Measurements from ENCODE around the gene USP10. TPM values are rescaled to one million over a fixed set of nuclear protein-coding genes. Genes with fewer than 3 reads are reported as not detected.

USP10 gene
- total RNA-seq, 2 donors from 2014 or later: 148 to 149 TPM

GRCh38 chr16:84726669-84727467, 27.1 kb downstream of the USP10 start:
- no peak overlapping the region for H3K4me3 Mint-ChIP-seq
- H3K27ac ChIP-seq (ENCODE audit: low read depth, low read length): no peak overlapping the region
- no peaks in the 10 kb centered on the region for H3K27me3 ChIP-seq (ENCODE audit: control insufficient read depth, insufficient read depth, low read length, poor library complexity, severe bottlenecking)
- H3K9me3 ChIP-seq (ENCODE audit: control insufficient read depth, low read length): no peaks in the 10 kb centered on the region
- peaks cover 8% of the 10 kb centered on the region for H3K36me3 Mint-ChIP-seq (ENCODE audit: low read depth)
- peaks cover 62% of the 10 kb centered on the region for H3K4me1 Mint-ChIP-seq
- no peak for DNase-seq
- H3K9ac ChIP-seq (ENCODE audit: extremely low read depth, low read length, poor library complexity, severe bottlenecking): peak overlapping the region; percentile 17
- H3K36me3 ChIP-seq (ENCODE audit: control insufficient read depth, insufficient read depth, low read length): peaks cover 5% of the 10 kb centered on the region
- no peak for TF ChIP-seq CTCF (conservative IDR thresholded peaks at IDR 0.05)
- peak overlapping the region; percentile 6 for H3K4me3 ChIP-seq (ENCODE audit: low read length)
- H3K9me3 Mint-ChIP-seq: no peaks in the 10 kb centered on the region
- H3K27me3 Mint-ChIP-seq (ENCODE audit: insufficient read depth): no peaks in the 10 kb centered on the region
- peak overlapping the region; percentile 78 for H3K27ac Mint-ChIP-seq
- peaks cover 13% of the 10 kb centered on the region for H3K4me1 ChIP-seq (ENCODE audit: control insufficient read depth, insufficient read depth, low read length)
- 74 to 77% methylated on average over 7 to 14 of the region's 14 CpGs for WGBS, 2 experiments (ENCODE audit: insufficient coverage in 1 of 2, insufficient read length in 1 of 2)

GRCh38 chr16:84728853-84729424, 29.1 kb downstream of the USP10 start:
- Mint-ChIP-seq H3K27ac (peak overlapping the region; percentile 94), H3K4me1 (peaks cover 54% of the 10 kb centered on the region), H3K4me3 (no peak overlapping the region), H3K27me3 (ENCODE audit: insufficient read depth) (no peaks in the 10 kb centered on the region), H3K36me3 (ENCODE audit: low read depth) (peaks cover 7% of the 10 kb centered on the region), H3K9me3 (no peaks in the 10 kb centered on the region)
- Histone ChIP-seq H3K36me3 (ENCODE audit: control insufficient read depth, insufficient read depth, low read length) (peaks cover 6% of the 10 kb centered on the region), H3K4me3 (ENCODE audit: low read length) (no peak overlapping the region), H3K4me1 (ENCODE audit: control insufficient read depth, insufficient read depth, low read length) (peaks cover 13% of the 10 kb centered on the region), H3K9me3 (ENCODE audit: control insufficient read depth, low read length) (no peaks in the 10 kb centered on the region), H3K27ac (ENCODE audit: low read depth, low read length) (no peak overlapping the region), H3K9ac (ENCODE audit: extremely low read depth, low read length, poor library complexity, severe bottlenecking) (no peak overlapping the region), H3K27me3 (ENCODE audit: control insufficient read depth, insufficient read depth, low read length, poor library complexity, severe bottlenecking) (no peaks in the 10 kb centered on the region)
- DNase-seq: no peak
- TF ChIP-seq CTCF (conservative IDR thresholded peaks at IDR 0.05): no peak
- WGBS, 2 experiments (ENCODE audit: insufficient coverage in 1 of 2, insufficient read length in 1 of 2): 91 to 93% methylated on average over 10 of the region's 10 CpGs

- WGBS, 2 experiments (ENCODE audit: insufficient coverage in 1 of 2, insufficient read length in 1 of 2): 57 to 77% methylated on average over 5 to 7 of the region's 7 CpGs
- Histone ChIP-seq H3K9ac (ENCODE audit: extremely low read depth, low read length, poor library complexity, severe bottlenecking) (peak overlapping the region; percentile 32), H3K9me3 (ENCODE audit: control insufficient read depth, low read length) (no peaks in the 10 kb centered on the region), H3K4me1 (ENCODE audit: control insufficient read depth, insufficient read depth, low read length) (peaks cover 13% of the 10 kb centered on the region), H3K4me3 (ENCODE audit: low read length) (no peak overlapping the region), H3K27ac (ENCODE audit: low read depth, low read length) (no peak overlapping the region), H3K27me3 (ENCODE audit: control insufficient read depth, insufficient read depth, low read length, poor library complexity, severe bottlenecking) (no peaks in the 10 kb centered on the region), H3K36me3 (ENCODE audit: control insufficient read depth, insufficient read depth, low read length) (peaks cover 14% of the 10 kb centered on the region)
- Mint-ChIP-seq H3K4me1 (peaks cover 46% of the 10 kb centered on the region), H3K36me3 (ENCODE audit: low read depth) (peaks cover 8% of the 10 kb centered on the region), H3K27me3 (ENCODE audit: insufficient read depth) (no peaks in the 10 kb centered on the region), H3K9me3 (no peaks in the 10 kb centered on the region), H3K27ac (peak overlapping the region; percentile 94), H3K4me3 (no peak overlapping the region)
- no peak for TF ChIP-seq CTCF (conservative IDR thresholded peaks at IDR 0.05)
- DNase-seq: no peak
Observed at GRCh38 chr16:84729716-84730320, 30.0 kb downstream of the USP10 start.
